ENCODE measurements around the gene BCORL1. TPM values are rescaled to one million over a fixed set of nuclear protein-coding genes. Genes with fewer than 3 reads are reported as not detected.

The BCORL1 gene
- polyA plus RNA-seq, 6 donors from 2014 or later: 0.31 to 2.1 (median 0.70) TPM; not detected in 1

DNA sequence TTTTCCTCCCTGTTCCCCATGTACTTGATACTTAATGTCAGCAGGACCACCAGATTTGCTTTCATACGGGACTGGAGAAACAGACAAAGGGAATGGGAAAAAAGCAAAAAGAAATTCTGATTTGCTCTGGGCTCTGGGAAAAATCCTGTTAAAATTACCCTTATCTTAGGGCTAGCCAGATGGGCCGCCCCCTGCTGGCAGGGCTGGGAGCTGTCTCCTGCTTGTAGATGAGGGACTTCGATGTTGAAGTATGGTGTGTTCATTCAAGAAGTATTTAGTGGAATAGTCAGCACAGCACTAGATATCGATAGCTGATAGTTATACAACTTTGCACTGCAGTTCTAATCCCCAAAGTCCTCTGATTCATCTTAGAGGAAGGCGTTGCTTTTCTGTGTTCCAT, 45.8 kb downstream of the BCORL1 start:
- no peaks in the 10 kb centered on the region for H3K27me3 Mint-ChIP-seq

DNA sequence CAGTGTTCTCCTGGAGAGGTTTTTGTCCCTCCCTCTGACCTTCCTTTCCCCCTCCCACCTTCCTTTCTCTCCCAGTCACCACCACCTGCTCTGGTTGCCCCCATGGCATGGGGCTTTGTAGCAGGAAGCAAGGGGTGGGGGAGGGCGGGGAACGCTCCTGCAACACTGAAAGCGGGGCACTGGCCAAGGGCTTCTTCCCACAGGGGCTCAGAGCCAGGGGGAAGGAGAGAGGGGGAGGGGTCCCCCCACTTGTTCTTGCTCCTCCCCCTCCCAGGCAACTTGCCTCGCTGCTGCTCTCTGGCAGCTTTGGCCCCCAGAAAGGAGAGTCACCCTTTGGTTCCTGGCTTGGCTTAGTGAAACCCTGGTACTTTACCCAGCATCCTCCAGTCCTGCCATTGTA, 48.4 kb downstream of the BCORL1 start:
- ATAC-seq (ENCODE audit: low read depth in 2 of 2) (no peak), DNase-seq (no peak)
- H3K27ac Mint-ChIP-seq: no peak overlapping the region
- no peak overlapping the region for H3K4me3 Mint-ChIP-seq
- peaks cover 0 to 5% (median 0%) of the 10 kb centered on the region in 3 donors for H3K4me1 Mint-ChIP-seq
- H3K9me3 Mint-ChIP-seq: no peaks in the 10 kb centered on the region
- H3K27me3 Mint-ChIP-seq: no peaks in the 10 kb centered on the region
- H3K36me3 Mint-ChIP-seq: no peaks in the 10 kb centered on the region

More for the DNA sequence above, 45.8 kb downstream of the BCORL1 start:
- H3K9me3 Mint-ChIP-seq: peaks cover 0 to 3% (median 0%) of the 10 kb centered on the region in 7 donors
- peaks cover 0 to 5% of the 10 kb centered on the region in 2 donors for H3K36me3 Mint-ChIP-seq
- DNase-seq (peak; percentile 40), ATAC-seq (ENCODE audit: low read depth in 2 of 2) (no peak)
- H3K4me3 Mint-ChIP-seq: no peak overlapping the region
- H3K4me1 Mint-ChIP-seq: peaks cover 15 to 25% (median 15%) of the 10 kb centered on the region in 3 donors
- peak overlapping the region in 1 of 6 donors; percentile 37 for H3K27ac Mint-ChIP-seq

DNA sequence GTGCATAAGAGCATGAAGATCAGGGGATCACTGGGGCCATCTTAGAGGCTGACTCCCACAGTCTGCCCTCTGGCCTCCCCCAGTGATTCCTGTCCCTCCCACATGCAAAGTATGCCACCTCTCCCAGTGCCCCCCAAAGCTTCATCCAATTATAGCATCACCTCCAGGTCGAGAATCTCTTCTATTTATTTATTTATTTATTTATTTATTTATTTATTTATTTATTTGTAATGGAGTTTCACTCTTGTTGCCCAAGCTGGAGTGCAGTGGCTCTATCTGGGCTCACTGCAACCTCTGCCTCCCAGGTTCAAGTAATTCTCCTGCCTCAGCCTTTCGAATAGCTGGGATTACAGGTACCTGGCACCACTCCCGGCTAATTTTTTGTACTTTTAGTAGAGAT, 50.1 kb downstream of the BCORL1 start:
- Mint-ChIP-seq H3K4me3 (no peak overlapping the region), H3K4me1 (peaks cover 0 to 5% (median 0%) of the 10 kb centered on the region in 3 donors), H3K27ac (no peak overlapping the region), H3K9me3 (no peaks in the 10 kb centered on the region), H3K36me3 (no peaks in the 10 kb centered on the region), H3K27me3 (no peaks in the 10 kb centered on the region)
- no peak for DNase-seq
- no peak for ATAC-seq (ENCODE audit: low read depth in 2 of 2)

DNA sequence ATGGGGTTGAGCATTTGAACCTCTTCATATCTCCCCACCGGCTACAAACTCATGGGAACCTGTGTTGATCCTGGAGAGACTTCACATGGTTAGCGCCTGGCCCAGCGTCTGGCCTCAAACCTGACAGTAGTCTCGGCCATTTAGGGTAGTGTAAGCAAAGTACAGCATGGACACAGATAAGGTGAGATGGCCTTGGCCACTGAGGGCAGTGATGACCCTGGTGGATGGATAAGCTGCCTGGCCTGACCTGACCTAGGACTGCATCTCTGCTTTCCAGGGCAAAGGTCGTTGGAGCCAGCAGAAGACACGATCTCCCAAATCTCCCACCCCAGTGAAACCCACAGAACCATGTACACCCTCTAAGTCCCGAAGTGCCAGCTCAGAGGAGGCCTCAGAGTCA, 51.7 kb downstream of the BCORL1 start:
- no peaks in the 10 kb centered on the region for H3K9me3 Mint-ChIP-seq
- no peaks in the 10 kb centered on the region for H3K36me3 Mint-ChIP-seq
- no peaks in the 10 kb centered on the region for H3K4me1 Mint-ChIP-seq
- no peak overlapping the region for H3K4me3 Mint-ChIP-seq
- no peak for DNase-seq
- no peak for ATAC-seq (ENCODE audit: low read depth in 2 of 2)
- H3K27ac Mint-ChIP-seq: peak overlapping the region in 1 of 6 donors; percentile 26
- no peaks in the 10 kb centered on the region for H3K27me3 Mint-ChIP-seq

DNA sequence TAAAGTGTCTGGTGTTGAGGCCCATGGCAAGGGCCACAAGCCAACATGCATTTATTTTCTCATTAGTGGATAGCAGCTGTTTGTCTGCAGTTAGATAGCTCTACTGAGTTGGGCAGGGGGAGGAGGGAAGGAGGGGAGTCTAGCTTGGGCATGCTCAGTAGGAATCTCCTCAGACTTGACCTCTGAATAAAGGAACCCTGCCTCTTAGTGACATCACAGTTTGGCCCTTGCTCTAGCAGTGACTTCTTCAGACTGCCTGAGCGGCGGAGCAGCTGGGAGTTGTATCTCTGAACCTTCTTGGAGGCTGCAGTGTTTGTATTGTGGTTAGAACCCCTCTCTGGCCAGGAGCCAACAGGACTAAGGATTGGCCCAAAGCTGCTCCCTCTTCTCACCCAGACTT, 57.4 kb downstream of the BCORL1 start:
- DNase-seq: no peak
- ATAC-seq (ENCODE audit: low read depth in 2 of 2): no peak
- Mint-ChIP-seq H3K4me3 (no peak overlapping the region), H3K27ac (no peak overlapping the region), H3K36me3 (peaks cover 0 to 4% of the 10 kb centered on the region in 2 donors), H3K27me3 (no peaks in the 10 kb centered on the region), H3K9me3 (no peaks in the 10 kb centered on the region), H3K4me1 (no peaks in the 10 kb centered on the region)

DNA sequence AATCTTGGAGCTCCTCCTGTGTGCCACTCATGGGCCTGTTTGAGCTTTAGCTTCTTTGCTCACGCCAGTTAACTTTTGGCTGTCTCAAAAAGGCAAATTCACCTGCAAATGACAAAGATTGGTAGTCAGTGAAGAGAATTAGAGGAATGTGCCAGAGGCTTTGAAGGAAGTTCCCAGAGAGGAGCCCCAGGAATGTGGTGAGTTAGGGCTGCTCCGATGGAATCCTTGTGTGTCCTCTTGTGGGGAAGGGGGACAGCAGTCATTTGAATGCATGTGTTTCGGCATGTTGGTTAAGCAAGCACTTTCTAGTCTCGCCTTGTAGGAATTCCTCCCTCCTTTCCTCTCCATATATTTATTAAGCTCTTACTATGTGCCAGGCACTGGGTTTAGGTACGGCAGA, 65.0 kb downstream of the BCORL1 start:
- no peak overlapping the region for H3K4me3 Mint-ChIP-seq
- H3K27me3 Mint-ChIP-seq: no peaks in the 10 kb centered on the region
- no peak for DNase-seq
- no peak overlapping the region for H3K27ac Mint-ChIP-seq
- ATAC-seq (ENCODE audit: low read depth in 2 of 2): no peak
- H3K9me3 Mint-ChIP-seq: peaks cover 0 to 2% (median 0%) of the 10 kb centered on the region in 7 donors
- H3K36me3 Mint-ChIP-seq: no peaks in the 10 kb centered on the region
- no peaks in the 10 kb centered on the region for H3K4me1 Mint-ChIP-seq

DNA sequence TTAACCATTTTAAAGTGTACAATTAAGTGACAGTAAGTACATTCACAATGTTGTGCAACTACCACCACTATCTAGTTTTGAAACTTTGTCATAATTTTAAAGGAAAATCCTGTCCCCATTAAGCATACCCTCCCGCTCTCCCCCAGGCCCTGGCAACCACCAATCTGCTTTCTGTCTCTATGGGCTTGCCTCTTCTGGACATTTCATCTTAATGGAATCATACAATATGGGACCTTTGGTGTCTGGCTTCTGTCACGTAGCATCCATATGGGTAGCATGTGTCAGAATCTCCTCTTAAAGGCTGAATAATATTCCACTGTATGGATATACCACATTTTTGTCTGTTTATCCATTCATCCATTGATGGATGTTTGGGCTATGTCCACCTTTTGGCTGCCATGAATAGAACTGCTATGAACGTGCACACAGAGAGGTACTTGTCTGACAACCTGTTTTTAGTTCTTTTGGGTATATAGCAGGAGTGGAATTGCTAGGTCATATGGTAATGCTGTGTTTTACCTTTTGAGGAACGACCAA, 66.3 kb downstream of the BCORL1 start:
- no peak for ATAC-seq (ENCODE audit: low read depth in 2 of 2)
- Mint-ChIP-seq H3K4me1 (no peaks in the 10 kb centered on the region), H3K9me3 (peaks cover 0 to 2% (median 0%) of the 10 kb centered on the region in 7 donors), H3K36me3 (no peaks in the 10 kb centered on the region), H3K4me3 (peak overlapping the region in 1 of 8 donors; percentile 14), H3K27ac (no peak overlapping the region), H3K27me3 (no peaks in the 10 kb centered on the region)
- DNase-seq: no peak

DNA sequence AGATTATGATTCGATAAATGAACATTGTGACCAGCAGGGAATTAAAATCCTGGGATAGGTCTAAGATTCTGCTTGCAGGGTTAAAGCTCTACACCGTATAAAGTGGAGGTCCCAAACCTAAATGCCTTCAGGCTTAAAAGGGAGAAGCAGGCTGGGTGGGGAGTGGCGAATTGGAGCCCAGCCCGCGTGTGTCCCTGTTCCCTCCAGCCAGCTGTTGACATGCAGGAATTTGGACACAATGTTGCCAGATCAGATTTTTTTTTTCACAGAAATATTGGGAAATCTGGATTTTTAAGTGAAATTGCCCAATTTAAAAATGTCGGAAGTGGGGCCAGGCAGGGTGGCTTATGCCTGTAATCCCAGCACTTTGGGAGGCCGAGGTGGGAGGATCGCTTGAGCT, 67.4 kb downstream of the BCORL1 start:
- Mint-ChIP-seq H3K27me3 (no peaks in the 10 kb centered on the region), H3K4me1 (no peaks in the 10 kb centered on the region), H3K9me3 (peaks cover 0 to 2% (median 0%) of the 10 kb centered on the region in 7 donors), H3K36me3 (no peaks in the 10 kb centered on the region), H3K4me3 (no peak overlapping the region), H3K27ac (no peak overlapping the region)
- ATAC-seq (ENCODE audit: low read depth in 2 of 2) (no peak), DNase-seq (no peak)

DNA sequence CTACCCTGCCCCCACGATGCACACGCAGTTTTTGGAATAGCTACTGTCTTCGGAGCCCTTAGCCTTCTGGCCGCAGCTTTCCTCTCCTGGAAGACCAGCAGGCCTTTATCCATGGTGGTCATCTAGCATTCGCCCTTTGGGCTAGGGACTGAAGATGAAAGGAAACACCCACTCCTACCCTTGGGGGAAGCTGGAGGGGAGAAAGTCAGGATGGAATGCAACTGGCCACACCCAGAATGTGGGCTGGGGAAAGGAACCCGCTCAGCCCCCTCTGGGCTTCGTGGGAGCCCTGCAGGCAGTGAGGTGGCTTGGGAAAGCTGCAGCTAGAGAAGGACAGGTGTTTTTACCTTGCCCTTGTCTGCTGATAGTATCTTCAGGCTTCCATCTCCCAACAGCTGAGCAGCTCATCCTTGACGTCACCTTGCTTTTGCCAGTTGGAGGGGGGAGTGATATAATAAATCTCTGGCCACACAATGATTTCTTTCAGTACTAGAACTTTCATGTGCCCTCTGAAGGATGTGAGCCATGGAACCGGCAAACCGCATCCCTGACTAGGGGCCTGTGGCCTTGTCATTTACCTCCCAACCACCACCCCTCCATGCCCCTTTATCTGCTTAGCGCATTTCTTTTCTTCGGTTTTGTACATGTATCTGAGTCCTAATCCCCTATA, 68.9 kb downstream of the BCORL1 start:
- H3K27me3 Mint-ChIP-seq: no peaks in the 10 kb centered on the region
- no peaks in the 10 kb centered on the region for H3K4me1 Mint-ChIP-seq
- no peak overlapping the region for H3K4me3 Mint-ChIP-seq
- no peak for DNase-seq
- no peaks in the 10 kb centered on the region for H3K36me3 Mint-ChIP-seq
- no peak overlapping the region for H3K27ac Mint-ChIP-seq
- H3K9me3 Mint-ChIP-seq: peaks cover 0 to 2% (median 0%) of the 10 kb centered on the region in 7 donors
- no peak for ATAC-seq (ENCODE audit: low read depth in 2 of 2)

DNA sequence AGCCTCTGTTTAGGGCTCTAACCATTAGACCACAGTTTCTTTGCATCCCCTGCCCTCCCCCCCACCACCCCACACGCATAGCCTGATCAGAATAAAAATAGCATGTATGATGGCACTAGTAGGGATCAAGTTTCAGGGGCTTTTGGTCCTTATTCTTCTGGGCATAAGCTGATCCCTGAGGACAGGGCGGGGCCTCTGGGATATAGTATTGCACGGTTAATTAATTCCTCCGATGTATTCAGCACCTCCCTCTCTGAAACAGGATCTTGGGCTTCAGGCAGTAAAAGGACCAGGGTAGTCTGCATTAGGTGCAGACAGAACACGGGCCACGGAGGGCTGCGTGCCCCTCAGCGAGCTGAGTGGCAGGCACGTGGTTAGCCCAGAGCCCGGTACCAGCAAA, 70.8 kb downstream of the BCORL1 start:
- no peak for ATAC-seq (ENCODE audit: low read depth in 2 of 2)
- Mint-ChIP-seq H3K4me3 (no peak overlapping the region), H3K27me3 (no peaks in the 10 kb centered on the region), H3K9me3 (no peaks in the 10 kb centered on the region), H3K4me1 (no peaks in the 10 kb centered on the region), H3K36me3 (no peaks in the 10 kb centered on the region), H3K27ac (no peak overlapping the region)
- DNase-seq: no peak

DNA sequence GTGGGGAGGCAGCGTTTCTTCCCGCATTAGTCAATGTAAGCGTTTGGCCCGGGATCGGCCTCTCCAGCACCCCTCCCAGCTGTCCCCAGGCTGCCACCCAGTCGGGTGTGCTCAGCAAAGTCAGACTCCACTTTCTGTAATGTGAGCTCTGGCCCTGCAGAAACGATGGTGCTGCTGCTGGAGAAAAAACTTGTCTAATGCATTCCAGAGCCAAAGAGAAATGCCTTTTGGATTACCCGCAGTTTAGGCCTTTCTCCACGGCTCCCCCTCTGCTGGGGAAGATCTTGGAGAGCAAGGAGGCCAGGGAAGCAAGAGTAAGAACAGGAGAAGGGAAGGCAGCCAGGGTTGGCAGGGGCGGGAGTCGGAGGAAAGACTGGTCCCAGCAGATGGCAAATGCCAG, 72.7 kb downstream of the BCORL1 start:
- no peak overlapping the region for H3K4me3 Mint-ChIP-seq
- DNase-seq: no peak
- no peaks in the 10 kb centered on the region for H3K9me3 Mint-ChIP-seq
- no peak for ATAC-seq (ENCODE audit: low read depth in 2 of 2)
- no peak overlapping the region for H3K27ac Mint-ChIP-seq
- H3K36me3 Mint-ChIP-seq: no peaks in the 10 kb centered on the region
- no peaks in the 10 kb centered on the region for H3K27me3 Mint-ChIP-seq
- H3K4me1 Mint-ChIP-seq: peaks cover 0 to 3% (median 0%) of the 10 kb centered on the region in 3 donors

DNA sequence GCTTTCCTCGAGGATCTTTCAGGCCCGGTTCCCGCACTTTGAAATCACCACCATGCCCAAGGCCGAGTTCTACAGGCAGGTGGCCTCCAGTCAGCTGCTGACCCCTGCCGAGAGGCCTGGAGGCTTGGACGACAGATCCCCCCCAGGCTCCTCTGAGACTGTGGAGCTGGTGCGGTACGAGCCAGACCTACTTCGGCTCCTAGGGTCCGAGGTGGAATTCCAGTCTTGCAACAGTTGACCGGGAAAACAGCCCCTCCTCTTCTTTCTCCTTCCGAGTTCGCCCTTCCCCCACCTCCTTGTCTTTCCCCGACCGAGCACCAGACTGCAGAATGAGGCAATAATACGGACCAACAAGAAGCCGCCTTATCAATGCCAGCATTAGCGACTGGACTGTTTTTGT, 73.5 kb downstream of the BCORL1 start:
- DNase-seq (no peak), ATAC-seq (ENCODE audit: low read depth in 2 of 2) (no peak)
- H3K36me3 Mint-ChIP-seq: no peaks in the 10 kb centered on the region
- H3K27ac Mint-ChIP-seq: peak overlapping the region in 1 of 6 donors; percentile 47
- peaks cover 0 to 6% (median 0%) of the 10 kb centered on the region in 3 donors for H3K4me1 Mint-ChIP-seq
- H3K4me3 Mint-ChIP-seq: no peak overlapping the region
- no peaks in the 10 kb centered on the region for H3K9me3 Mint-ChIP-seq
- no peaks in the 10 kb centered on the region for H3K27me3 Mint-ChIP-seq

DNA sequence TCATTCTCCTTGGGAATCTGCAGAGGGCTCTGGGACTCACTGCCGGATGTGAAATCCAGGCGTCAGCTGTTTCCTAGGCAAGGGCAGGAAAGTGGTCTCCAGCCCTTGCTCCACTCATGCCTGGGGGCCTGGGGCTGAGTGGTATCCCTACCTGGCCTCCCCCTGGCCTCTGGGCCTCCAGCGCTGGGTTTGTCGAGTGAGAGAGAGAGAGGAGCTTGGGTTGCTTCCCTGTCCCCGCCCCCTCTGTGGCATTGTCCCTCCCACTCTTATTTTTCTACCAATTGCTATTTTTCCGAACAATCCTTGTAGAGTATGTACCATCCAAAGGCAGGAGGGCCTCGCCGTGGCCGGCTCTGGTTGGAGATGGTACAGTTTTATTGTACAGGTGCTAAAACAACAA, 74.8 kb downstream of the BCORL1 start:
- H3K27me3 Mint-ChIP-seq: no peaks in the 10 kb centered on the region
- no peaks in the 10 kb centered on the region for H3K9me3 Mint-ChIP-seq
- H3K4me3 Mint-ChIP-seq: no peak overlapping the region
- no peak for ATAC-seq (ENCODE audit: low read depth in 2 of 2)
- DNase-seq: no peak
- no peaks in the 10 kb centered on the region for H3K36me3 Mint-ChIP-seq
- H3K4me1 Mint-ChIP-seq: peaks cover 0 to 6% (median 0%) of the 10 kb centered on the region in 3 donors
- H3K27ac Mint-ChIP-seq: no peak overlapping the region

DNA sequence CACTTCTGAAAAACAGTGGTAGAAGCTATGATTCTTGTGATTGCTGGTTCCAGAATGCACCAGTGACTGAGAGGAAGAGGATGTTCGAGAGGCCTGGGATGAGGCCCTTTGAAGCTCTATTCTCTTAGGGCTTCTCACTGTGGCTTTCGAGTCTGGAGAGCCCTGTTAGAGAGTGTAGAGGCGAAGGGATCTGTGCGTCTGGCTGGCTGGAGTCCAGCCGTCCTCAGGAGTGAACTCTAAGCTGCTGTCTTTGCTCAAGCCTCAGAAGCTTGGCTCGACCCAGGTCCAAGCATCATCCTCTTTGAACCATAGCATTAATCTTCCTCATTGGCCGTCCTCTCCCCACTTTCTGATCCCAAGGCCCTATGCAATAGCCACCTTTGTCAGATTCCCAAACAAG, 76.2 kb downstream of the BCORL1 start:
- ATAC-seq (ENCODE audit: low read depth in 2 of 2) (no peak), DNase-seq (no peak)
- H3K36me3 Mint-ChIP-seq: no peaks in the 10 kb centered on the region
- no peaks in the 10 kb centered on the region for H3K27me3 Mint-ChIP-seq
- H3K27ac Mint-ChIP-seq: no peak overlapping the region
- peaks cover 0 to 6% (median 0%) of the 10 kb centered on the region in 3 donors for H3K4me1 Mint-ChIP-seq
- no peaks in the 10 kb centered on the region for H3K9me3 Mint-ChIP-seq
- H3K4me3 Mint-ChIP-seq: peak overlapping the region in 1 of 8 donors; percentile 65

All from naive B cell (primary cell).